Measurements from ENCODE around the gene TRIM61. TPM values are rescaled to one million over a fixed set of nuclear protein-coding genes. Genes with fewer than 3 reads are reported as not detected.
"Not testable (repeated sequence)": the region's sequence is repeated elsewhere in the genome, so short reads cannot be mapped to it uniquely, and the experiment has no call there.

Gene TRIM61
- total RNA-seq, result 0.94 TPM in 1 of 2 replicates, not detected in the other

- TF ChIP-seq CTCF (conservative IDR thresholded peaks at IDR 0.05; ENCODE audit: low read depth, low read length), result no peak
- DNase-seq (ENCODE audit: low read depth), result no peak
- peak within 1 kb of the TSS; percentile 43 for H3K4me3 ChIP-seq (ENCODE audit: low read depth, low read length)
Measured at GRCh38 chr4:164977243-164978164, at the start of gene TRIM61. TRIM61 (minus strand) TSS chr4:164977657; CDS start chr4:164970002, 7,655 bp downstream.

GRCh38 chr4:165025782-165026181, 48.3 kb upstream of the TRIM61 start:
- DNase-seq (ENCODE audit: low read depth); H3K4me3 ChIP-seq (ENCODE audit: low read depth, low read length): not testable (repeated sequence)

DNA sequence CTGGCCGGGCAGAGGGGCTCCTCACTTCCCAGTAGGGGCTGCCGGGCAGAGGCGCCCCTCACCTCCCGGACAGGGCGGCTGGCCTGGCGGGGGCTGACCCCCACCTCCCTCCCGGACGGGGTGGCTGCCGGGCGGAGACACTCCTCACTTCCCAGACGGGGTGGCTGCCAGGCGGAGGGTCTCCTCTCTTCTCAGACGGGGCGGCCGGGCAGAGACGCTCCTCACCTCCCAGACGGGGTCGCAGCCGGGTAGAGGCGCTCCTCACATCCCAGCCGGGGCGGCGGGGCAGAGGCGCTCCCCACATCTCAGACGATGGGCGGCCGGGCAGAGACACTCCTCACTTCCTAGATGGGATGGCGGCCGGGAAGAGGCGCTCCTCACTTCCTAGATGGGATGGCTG, 42.5 kb upstream of the TRIM61 start:
- DNase-seq (ENCODE audit: low read depth); H3K4me3 ChIP-seq (ENCODE audit: low read depth, low read length): not testable (repeated sequence)

DNA sequence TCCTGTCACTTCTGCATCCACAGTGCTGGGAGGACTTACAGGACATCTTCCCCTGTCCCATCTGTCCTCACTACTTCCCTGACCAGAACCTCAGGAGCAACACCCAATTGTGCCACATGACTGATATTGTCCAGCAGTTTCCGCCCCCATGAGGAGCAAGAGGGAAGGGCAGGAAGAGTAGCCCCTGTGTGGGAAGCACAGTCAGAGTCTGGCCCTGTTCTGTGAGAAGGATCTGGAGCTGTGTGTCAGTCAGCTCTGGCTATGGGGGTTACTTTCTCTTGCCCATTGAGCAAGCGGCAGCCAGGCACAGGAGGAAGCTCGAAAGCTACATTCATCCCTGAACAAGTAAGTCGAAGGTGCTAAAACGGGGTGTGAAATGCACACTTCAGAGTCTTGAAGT, 39.5 kb upstream of the TRIM61 start:
- no peak for DNase-seq (ENCODE audit: low read depth)
- H3K4me3 ChIP-seq (ENCODE audit: low read depth, low read length), result no peak overlapping the region
- peak; percentile 23 for TF ChIP-seq CTCF (conservative IDR thresholded peaks at IDR 0.05; ENCODE audit: low read depth, low read length)

GRCh38 chr4:165013691-165014090, 36.2 kb upstream of the TRIM61 start:
- no peak for TF ChIP-seq CTCF (conservative IDR thresholded peaks at IDR 0.05; ENCODE audit: low read depth, low read length)
- DNase-seq (ENCODE audit: low read depth), result no peak
- H3K4me3 ChIP-seq (ENCODE audit: low read depth, low read length), result no peak overlapping the region

GRCh38 chr4:165011403-165011802, 33.9 kb upstream of the TRIM61 start:
- DNase-seq (ENCODE audit: low read depth), result no peak
- TF ChIP-seq CTCF (conservative IDR thresholded peaks at IDR 0.05; ENCODE audit: low read depth, low read length), result no peak
- H3K4me3 ChIP-seq (ENCODE audit: low read depth, low read length), result no peak overlapping the region

DNA sequence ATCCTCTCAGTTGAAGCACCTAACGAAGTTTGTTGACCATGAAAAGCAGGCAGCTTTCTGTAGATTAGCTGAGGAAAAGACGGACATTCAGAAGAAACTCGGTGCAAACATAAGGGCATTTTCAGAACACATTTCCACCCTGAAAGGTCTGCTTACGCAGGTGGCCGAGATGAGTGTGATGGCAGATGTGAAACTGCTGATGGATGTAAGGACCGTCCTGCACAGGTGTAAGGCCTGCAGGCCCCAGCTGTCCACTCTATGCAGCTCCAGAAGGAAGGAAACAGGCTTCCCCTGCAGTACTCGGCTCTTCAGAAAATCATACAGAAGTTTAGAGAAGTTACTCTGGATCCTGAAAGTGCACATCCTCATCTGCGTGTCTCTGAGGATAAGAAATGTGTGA, 33.5 kb upstream of the TRIM61 start:
- no peak for TF ChIP-seq CTCF (conservative IDR thresholded peaks at IDR 0.05; ENCODE audit: low read depth, low read length)
- DNase-seq (ENCODE audit: low read depth), result no peak
- no peak overlapping the region for H3K4me3 ChIP-seq (ENCODE audit: low read depth, low read length)

DNA sequence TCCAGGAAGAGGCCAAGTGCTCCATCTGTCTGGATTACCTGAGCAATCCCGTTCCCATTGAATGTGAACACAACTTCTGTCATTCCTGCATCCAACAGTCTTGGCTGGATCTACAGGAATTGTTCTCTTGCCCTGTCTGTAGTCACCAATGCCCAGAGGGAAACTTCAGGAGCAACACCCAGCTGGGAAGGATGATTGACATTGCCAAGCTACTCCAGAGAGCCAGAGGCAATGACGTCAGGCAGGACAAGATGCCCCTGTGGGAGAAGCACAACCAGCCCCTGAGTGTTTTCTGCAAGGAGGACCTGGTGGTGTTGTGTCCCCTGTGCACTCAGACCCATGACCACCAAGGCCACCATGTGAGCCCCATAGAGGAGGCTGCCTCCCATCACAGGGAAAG, 33.0 kb upstream of the TRIM61 start:
- TF ChIP-seq CTCF (conservative IDR thresholded peaks at IDR 0.05; ENCODE audit: low read depth, low read length), result no peak
- DNase-seq (ENCODE audit: low read depth), result no peak
- no peak overlapping the region for H3K4me3 ChIP-seq (ENCODE audit: low read depth, low read length)

All from epithelial cell of proximal tubule (primary cell).